Measurements from ENCODE around the gene ELF2.

- TF ChIP-seq RAD21 (conservative IDR thresholded peaks at IDR 0.05) (no peak), SMC3 (conservative IDR thresholded peaks at IDR 0.05; ENCODE audit: poor library complexity) (no peak), POLR2AphosphoS5 (IDR thresholded peaks at IDR 0.05) (no peak), CTCF (IDR thresholded peaks at IDR 0.05; ENCODE audit: poor library complexity, severe bottlenecking) (no peak)
- TF ChIP-seq, protein P1, sequence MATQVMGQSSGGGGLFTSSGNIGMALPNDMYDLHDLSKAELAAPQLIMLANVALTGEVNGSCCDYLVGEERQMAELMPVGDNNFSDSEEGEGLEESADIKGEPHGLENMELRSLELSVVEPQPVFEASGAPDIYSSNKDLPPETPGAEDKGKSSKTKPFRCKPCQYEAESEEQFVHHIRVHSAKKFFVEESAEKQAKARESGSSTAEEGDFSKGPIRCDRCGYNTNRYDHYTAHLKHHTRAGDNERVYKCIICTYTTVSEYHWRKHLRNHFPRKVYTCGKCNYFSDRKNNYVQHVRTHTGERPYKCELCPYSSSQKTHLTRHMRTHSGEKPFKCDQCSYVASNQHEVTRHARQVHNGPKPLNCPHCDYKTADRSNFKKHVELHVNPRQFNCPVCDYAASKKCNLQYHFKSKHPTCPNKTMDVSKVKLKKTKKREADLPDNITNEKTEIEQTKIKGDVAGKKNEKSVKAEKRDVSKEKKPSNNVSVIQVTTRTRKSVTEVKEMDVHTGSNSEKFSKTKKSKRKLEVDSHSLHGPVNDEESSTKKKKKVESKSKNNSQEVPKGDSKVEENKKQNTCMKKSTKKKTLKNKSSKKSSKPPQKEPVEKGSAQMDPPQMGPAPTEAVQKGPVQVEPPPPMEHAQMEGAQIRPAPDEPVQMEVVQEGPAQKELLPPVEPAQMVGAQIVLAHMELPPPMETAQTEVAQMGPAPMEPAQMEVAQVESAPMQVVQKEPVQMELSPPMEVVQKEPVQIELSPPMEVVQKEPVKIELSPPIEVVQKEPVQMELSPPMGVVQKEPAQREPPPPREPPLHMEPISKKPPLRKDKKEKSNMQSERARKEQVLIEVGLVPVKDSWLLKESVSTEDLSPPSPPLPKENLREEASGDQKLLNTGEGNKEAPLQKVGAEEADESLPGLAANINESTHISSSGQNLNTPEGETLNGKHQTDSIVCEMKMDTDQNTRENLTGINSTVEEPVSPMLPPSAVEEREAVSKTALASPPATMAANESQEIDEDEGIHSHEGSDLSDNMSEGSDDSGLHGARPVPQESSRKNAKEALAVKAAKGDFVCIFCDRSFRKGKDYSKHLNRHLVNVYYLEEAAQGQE (IDR thresholded peaks at IDR 0.05; ENCODE audit: borderline replicate concordance) = no peak
Observed at GRCh38 chr4:139221687-139222086, 44.7 kb upstream of the ELF2 start.

All from neural cell (in vitro differentiated cells).